ENCODE data around the gene RARA.
"Not testable (repeated sequence)": the region's sequence is repeated elsewhere in the genome, so short reads cannot be mapped to it uniquely, and the experiment has no call there.

Gene RARA

DNA sequence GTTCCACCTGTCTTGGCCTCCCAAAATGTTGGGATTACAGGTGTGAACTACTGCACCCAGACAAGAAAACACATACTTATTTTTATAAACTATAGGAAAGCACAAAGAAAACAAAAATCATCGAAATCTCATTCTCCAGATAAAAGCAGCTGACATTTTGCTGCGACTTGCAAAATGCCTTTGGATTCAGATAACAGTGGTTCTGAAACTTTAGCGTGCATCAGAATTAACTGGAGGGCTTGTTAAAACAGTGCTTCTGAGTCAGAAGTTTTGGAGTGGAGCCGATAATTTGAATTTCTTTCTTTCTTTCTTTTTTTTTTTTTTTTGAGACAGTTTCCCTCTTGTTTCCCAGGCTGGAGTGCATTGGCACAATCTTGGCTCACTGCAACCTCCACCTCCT lies 73.3 kb downstream of the RARA start:
- DNase-seq: no peak

GRCh38 chr17:40386555-40386954 lies 77.6 kb downstream of the RARA start:
- not testable (repeated sequence) for DNase-seq

DNA sequence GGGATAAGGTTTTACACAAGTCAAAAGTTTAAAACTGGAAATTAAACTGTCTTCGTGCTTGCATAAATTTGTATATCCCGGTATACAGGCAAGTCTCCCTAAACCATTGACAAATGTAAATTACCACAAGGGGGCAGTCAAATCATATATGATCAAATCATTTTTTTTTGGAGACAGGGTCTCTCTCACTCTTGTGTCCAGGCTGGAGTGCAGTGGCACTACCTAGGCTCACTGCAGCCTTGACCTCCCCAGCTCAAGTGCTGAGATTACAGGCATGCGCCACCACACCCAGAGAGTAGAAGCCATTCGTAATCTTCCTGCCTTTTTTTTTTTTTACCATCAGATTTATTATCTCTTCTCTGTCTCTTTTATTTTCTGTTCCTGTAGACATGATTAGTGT lies 90.2 kb downstream of the RARA start:
- no peak for DNase-seq

DNA sequence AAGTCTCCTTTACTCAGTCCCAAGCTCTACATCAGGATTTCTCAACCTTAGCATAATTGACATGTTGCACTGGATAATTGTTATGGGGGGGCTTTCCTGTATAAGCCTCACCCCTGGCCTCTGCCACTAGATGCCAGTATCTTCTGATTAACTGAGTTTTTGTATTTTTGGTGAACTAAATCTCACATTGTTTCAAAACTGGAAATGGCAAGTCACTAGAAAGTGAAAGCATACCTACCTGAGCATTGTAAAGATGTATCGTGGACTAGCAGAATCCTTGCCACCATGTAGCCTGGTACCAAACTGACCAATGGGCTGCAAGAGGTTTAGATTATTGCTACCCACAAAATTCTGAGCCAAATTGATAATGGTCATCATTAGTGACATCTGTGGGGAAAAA lies 93.7 kb downstream of the RARA start:
- no peak for DNase-seq

GRCh38 chr17:40404003-40404402 lies 95.0 kb downstream of the RARA start:
- DNase-seq: no peak

Measured in NCI-H187 (cell line).